ENCODE results near the gene ITSN2. TPM values are rescaled to one million over a fixed set of nuclear protein-coding genes. Genes with fewer than 3 reads are reported as not detected.

The ITSN2 gene
- total RNA-seq, 1 experiment from 2014 or later, result 19.8 TPM

DNA sequence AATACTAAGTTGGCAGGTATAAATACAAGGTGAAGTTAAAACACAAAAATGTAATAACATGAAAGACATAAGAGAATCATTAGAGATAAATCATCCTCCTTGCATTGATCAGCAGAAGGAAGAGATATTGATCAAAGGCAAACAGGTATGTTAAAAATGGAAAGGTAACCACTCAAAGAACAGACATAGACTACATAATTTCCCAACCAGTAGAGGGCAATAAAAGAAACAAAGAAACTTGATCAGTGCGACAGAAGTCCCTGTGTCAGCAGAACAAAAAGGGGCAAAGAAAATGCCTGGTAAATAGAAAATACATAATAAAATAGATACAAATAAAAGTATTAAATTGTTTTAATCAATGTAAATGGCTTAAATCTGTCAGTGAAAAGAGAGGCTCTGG, 131.9 kb downstream of the ITSN2 start (continued):
- no peak for TF ChIP-seq ZNF532 (CRISPR knock-in tag; IDR thresholded peaks at IDR 0.05; ENCODE audit: borderline replicate concordance)
- TF ChIP-seq IRF1 (CRISPR knock-in tag; IDR thresholded peaks at IDR 0.05), result no peak
- TF ChIP-seq CBFB (CRISPR knock-in tag; IDR thresholded peaks at IDR 0.05; ENCODE audit: low read depth), result no peak

- ChIA-PET POLR2A (no interaction called here), CTCF (interaction anchor here (1.3 kb wide), 1 partner anchor 141 kb away, joined by 3 read pairs; the partner anchor contains the start of gene TP53I3)
- Mint-ChIP-seq H3K4me1 (no peaks in the 10 kb centered on the region), H3K27me3 (ENCODE audit: low read depth) (no peaks in the 10 kb centered on the region), H3K4me3 (no peak overlapping the region), H3K27ac (no peak overlapping the region), H3K36me3 (no peaks in the 10 kb centered on the region), H3K9me3 (no peaks in the 10 kb centered on the region)
- no peak; the same call in 1 of the 2 replicates for ATAC-seq
- no peak for DNase-seq (ENCODE audit: low spot score)
- TF ChIP-seq OVOL2 (CRISPR knock-in tag; IDR thresholded peaks at IDR 0.05; ENCODE audit: borderline replicate concordance), result no peak
- no peak for TF ChIP-seq TEAD4 (CRISPR knock-in tag; IDR thresholded peaks at IDR 0.05)
- no peak for TF ChIP-seq ATF2 (CRISPR knock-in tag; IDR thresholded peaks at IDR 0.05; ENCODE audit: borderline replicate concordance, low read depth)
- no peak for TF ChIP-seq E2F5 (CRISPR knock-in tag; IDR thresholded peaks at IDR 0.05)
- no peak for TF ChIP-seq ZNF396 (CRISPR knock-in tag; IDR thresholded peaks at IDR 0.05; ENCODE audit: borderline replicate concordance)
- no peak for TF ChIP-seq ZBTB43 (CRISPR knock-in tag; IDR thresholded peaks at IDR 0.05)
- TF ChIP-seq MAX (CRISPR knock-in tag; IDR thresholded peaks at IDR 0.05), result no peak
- no peak for TF ChIP-seq ZNF425 (CRISPR knock-in tag; conservative IDR thresholded peaks at IDR 0.05)
- no peak for TF ChIP-seq NFYB (CRISPR knock-in tag; conservative IDR thresholded peaks at IDR 0.05; ENCODE audit: low read depth)
- TF ChIP-seq, protein P1, sequence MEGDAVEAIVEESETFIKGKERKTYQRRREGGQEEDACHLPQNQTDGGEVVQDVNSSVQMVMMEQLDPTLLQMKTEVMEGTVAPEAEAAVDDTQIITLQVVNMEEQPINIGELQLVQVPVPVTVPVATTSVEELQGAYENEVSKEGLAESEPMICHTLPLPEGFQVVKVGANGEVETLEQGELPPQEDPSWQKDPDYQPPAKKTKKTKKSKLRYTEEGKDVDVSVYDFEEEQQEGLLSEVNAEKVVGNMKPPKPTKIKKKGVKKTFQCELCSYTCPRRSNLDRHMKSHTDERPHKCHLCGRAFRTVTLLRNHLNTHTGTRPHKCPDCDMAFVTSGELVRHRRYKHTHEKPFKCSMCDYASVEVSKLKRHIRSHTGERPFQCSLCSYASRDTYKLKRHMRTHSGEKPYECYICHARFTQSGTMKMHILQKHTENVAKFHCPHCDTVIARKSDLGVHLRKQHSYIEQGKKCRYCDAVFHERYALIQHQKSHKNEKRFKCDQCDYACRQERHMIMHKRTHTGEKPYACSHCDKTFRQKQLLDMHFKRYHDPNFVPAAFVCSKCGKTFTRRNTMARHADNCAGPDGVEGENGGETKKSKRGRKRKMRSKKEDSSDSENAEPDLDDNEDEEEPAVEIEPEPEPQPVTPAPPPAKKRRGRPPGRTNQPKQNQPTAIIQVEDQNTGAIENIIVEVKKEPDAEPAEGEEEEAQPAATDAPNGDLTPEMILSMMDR (IDR thresholded peaks at IDR 0.05), result no peak
- no peak for TF ChIP-seq USF2 (CRISPR knock-in tag; IDR thresholded peaks at IDR 0.05)
- no peak for TF ChIP-seq ESRRA (CRISPR knock-in tag; IDR thresholded peaks at IDR 0.05; ENCODE audit: borderline replicate concordance)
Measured at GRCh38 chr2:24225499-24226242, 134.7 kb downstream of the ITSN2 start.

Data from WTC11 (cell line).